Lower leg skin (tissue), 3 donors: Measurements from ENCODE around the gene SEMA7A.

ENCODE experiments used
- CTCF ChIP-seq, 3 donors: fragments of 450-650 bp; IDR thresholded peaks; one replicate each; pipeline ENCODE4 v1.5.1; 2016; ENCODE audit warnings: antibody characterized with exemption in 3 of 3, mild to moderate bottlenecking in 3 of 3, moderate library complexity in 2 of 3
- POLR2A ChIP-seq, 2 donors: fragments of 450-650 bp; IDR thresholded peaks; one replicate each; pipeline ENCODE4 v1.6.1; 2016 to 2017; ENCODE audit warnings: antibody characterized with exemption in 2 of 2, mild to moderate bottlenecking in 1 of 2, moderate library complexity in 1 of 2

- no peak for TF ChIP-seq CTCF (IDR thresholded peaks at IDR 0.05)
- TF ChIP-seq POLR2A (IDR thresholded peaks at IDR 0.05), result no peak
Observed at GRCh38 chr15:74381481-74381880, 52.3 kb downstream of the SEMA7A start.
